Lower leg skin (tissue), 4 donors: ENCODE results near the gene TMEM9B. TPM values are rescaled to one million over a fixed set of nuclear protein-coding genes. Genes with fewer than 3 reads are reported as not detected.

Source experiments
- DNase-seq, 2 donors: peaks; one replicate each; pipeline ENCODE4 v3.0.0-alpha.2; 2019; ENCODE audit warnings: low spot score in 2 of 2
- H3K4me3 ChIP-seq: fragments of 200-600 bp; sonication (generic); 2 replicates; pipeline ENCODE4 v1.5.1; 2017; ENCODE audit warnings: mild to moderate bottlenecking, low read depth; ENCODE audit not compliant: poor library complexity, severe bottlenecking
- CTCF ChIP-seq, 3 donors: fragments of 450-650 bp; IDR thresholded peaks; one replicate each; pipeline ENCODE4 v1.5.1; 2016; ENCODE audit warnings: antibody characterized with exemption in 3 of 3, mild to moderate bottlenecking in 3 of 3, moderate library complexity in 2 of 3
- POLR2A ChIP-seq, 2 donors: fragments of 450-650 bp; IDR thresholded peaks; one replicate each; pipeline ENCODE4 v1.6.1; 2016 to 2017; ENCODE audit warnings: antibody characterized with exemption in 2 of 2, mild to moderate bottlenecking in 1 of 2, moderate library complexity in 1 of 2
- WGBS, 2 donors: methylation state at CpG; one replicate each; pipeline ENCODE4 v1.1.5; 2018; 5-methylcytosine and 5-hydroxymethylcytosine counted together
- intact Hi-C: fragments of 100-400 bp; cut with DNase I; formaldehyde crosslinking; loops from one replicate; pipeline ENCODE4 v1.15.0; 2023; ENCODE audit warnings: low total_unique reads
- total RNA-seq, 4 donors: library from RNA; depleted of rRNA; stranded (reverse); fragments of >200 nt; gene quantifications; one replicate each; pipeline ENCODE4 v1.1.0, GENCODE V29; 2016

The TMEM9B gene
- total RNA-seq, 4 donors from 2014 or later, result 40.4 to 54.7 (median 48.0) TPM

GRCh38 chr11:8963569-8964323 is 496 bp downstream of the TMEM9B start:
- peak overlapping the region; percentile 88 for H3K4me3 ChIP-seq
- no peak for TF ChIP-seq CTCF (IDR thresholded peaks at IDR 0.05)
- no peak for TF ChIP-seq POLR2A (IDR thresholded peaks at IDR 0.05)
- peak; percentile 75 to 96 for DNase-seq
- intact Hi-C loops, result no loop called here
- WGBS, 2 donors, result 3 to 5% methylated on average over 32 to 33 of the region's 39 CpGs

- H3K4me3 ChIP-seq, result no peak overlapping the region
- intact Hi-C loops, result no loop called here
- WGBS, 2 donors, result 25 to 26% methylated on average over 2 of the region's 2 CpGs
- TF ChIP-seq CTCF (IDR thresholded peaks at IDR 0.05), result no peak
- no peak for TF ChIP-seq POLR2A (IDR thresholded peaks at IDR 0.05)
- DNase-seq, result no peak
These were observed 1.4 kb downstream of the TMEM9B start for GRCh38 chr11:8962841-8963240.

GRCh38 chr11:8961401-8961800 is 2.8 kb downstream of the TMEM9B start:
- intact Hi-C loops, result no loop called here
- WGBS, 2 donors, result 50 to 53% methylated on average over 2 of the region's 2 CpGs

GRCh38 chr11:8959546-8960166 is 4.6 kb downstream of the TMEM9B start:
- no peak for DNase-seq
- no peak for TF ChIP-seq CTCF (IDR thresholded peaks at IDR 0.05)
- TF ChIP-seq POLR2A (IDR thresholded peaks at IDR 0.05), result no peak
- H3K4me3 ChIP-seq, result no peak overlapping the region
- intact Hi-C loops, result loop anchor here (10.0 kb wide), 1 partner anchor 265 kb away; no protein-coding TSS in a partner anchor
- WGBS, 2 donors, result 26 to 33% methylated on average over 2 of the region's 2 CpGs

More at GRCh38 chr11:8961401-8961800, 2.8 kb downstream of the TMEM9B start:
- TF ChIP-seq POLR2A (IDR thresholded peaks at IDR 0.05) (no peak), CTCF (IDR thresholded peaks at IDR 0.05) (no peak)
- no peak for DNase-seq
- no peak overlapping the region for H3K4me3 ChIP-seq

GRCh38 chr11:8956860-8957259 is 7.4 kb downstream of the TMEM9B start:
- no peak for TF ChIP-seq CTCF (IDR thresholded peaks at IDR 0.05)
- no peak for TF ChIP-seq POLR2A (IDR thresholded peaks at IDR 0.05)
- no peak overlapping the region for H3K4me3 ChIP-seq
- DNase-seq, result no peak
- intact Hi-C loops, result loop anchor here (10.0 kb wide), 1 partner anchor 262 kb away; no protein-coding TSS in a partner anchor
- 85 to 92% methylated on average over 4 of the region's 4 CpGs for WGBS, 2 donors
